GM12878 (cell line): ENCODE data around the gene EFNA1. TPM values are rescaled to one million over a fixed set of nuclear protein-coding genes. Genes with fewer than 3 reads are reported as not detected.

Source experiments
- ATAC-seq: fragments of 200-7000 bp; cut with Tn5 transposase; 3 replicates; pipeline ENCODE4 v1.9.1; 2020; ENCODE audit warnings: mild to moderate bottlenecking, moderate library complexity
- BruUV-seq: library from RNA; stranded (reverse); fragments of 400-500 nt; replicated peaks from 2 replicates; lab custom pipeline; 2021; lab: Mats Ljungman, UMichigan
- CTCF ChIA-PET: fragments of 300-600 bp; sonication (Branson Sonifier 250); formaldehyde crosslinking; extraction: SDS; loops from one replicate; lab custom pipeline; 2021; ENCODE audit warnings: inconsistent platforms; lab: Yijun Ruan, JAX
- POLR2A ChIA-PET: fragments of 350-600 bp; formaldehyde crosslinking; extraction: SDS; loops from one replicate; lab custom pipeline; 2021; ENCODE audit warnings: inconsistent platforms; lab: Charles Lee
- RAD21 ChIA-PET: fragments of 300-600 bp; sonication (Branson Sonifier 250); formaldehyde crosslinking; loops from one replicate; lab custom pipeline; 2023; ENCODE audit warnings: antibody characterized with exemption; ENCODE audit not compliant: unreplicated experiment; lab: Charles Lee
- SMC1A ChIA-PET: fragments of 300-600 bp; sonication (Branson Sonifier 250); formaldehyde crosslinking; loops from one replicate; lab custom pipeline; 2023; ENCODE audit not compliant: unreplicated experiment, uncharacterized antibody; lab: Charles Lee
- DNase-seq: peaks from one replicate; pipeline ENCODE4 v3.0.0-alpha.2; 2011; ENCODE audit warnings: low read depth, low spot score
- FAIRE-seq: peaks from 3 replicates; lab custom pipeline; 2011; peaks lifted over from hg19 to GRCh38; lab: Jason Lieb, UNC
- H2AFZ ChIP-seq: 2 replicates; pipeline ENCODE4 v1.6.0; 2011; ENCODE audit warnings: low read depth, low read length, control low read depth; ENCODE audit not compliant: control insufficient read depth
- H3K27ac ChIP-seq: 2 replicates; pipeline ENCODE4 v1.5.1; 2011; ENCODE audit warnings: control low read depth; ENCODE audit not compliant: control insufficient read depth, insufficient read depth
- H3K27me3 ChIP-seq, 2 experiments: replicated peaks in 1 of 2; 2 replicates each; pipeline versions ENCODE4 v1.6.0 to v1.6.1; 2011; ENCODE audit warnings: low read length in 1 of 2; ENCODE audit not compliant: control insufficient read depth in 2 of 2, insufficient read depth in 2 of 2
- H3K36me3 ChIP-seq, 2 experiments: 2 replicates each; pipeline ENCODE4 v1.5.1; 2011; ENCODE audit warnings: low read length in 1 of 2; ENCODE audit not compliant: control insufficient read depth in 2 of 2, insufficient read depth in 2 of 2
- H3K4me1 ChIP-seq: 2 replicates; pipeline ENCODE4 v1.6.1; 2011; ENCODE audit warnings: mild to moderate bottlenecking, low read length, moderate library complexity, mixed read lengths; ENCODE audit not compliant: control insufficient read depth, insufficient read depth
- H3K4me2 ChIP-seq: 2 replicates; pipeline ENCODE4 v1.6.0; 2011; ENCODE audit warnings: control low read depth; ENCODE audit not compliant: control insufficient read depth, insufficient read depth
- H3K4me3 ChIP-seq: fragments of 200-600 bp; sonication (generic); 2 replicates; pipeline ENCODE4 v1.5.1; 2016
- H3K79me2 ChIP-seq: 2 replicates; pipeline ENCODE4 v1.6.0; 2011; ENCODE audit warnings: low read length; ENCODE audit not compliant: control insufficient read depth, insufficient read depth
- H3K9ac ChIP-seq: 2 replicates; pipeline ENCODE4 v1.8.0; 2011; ENCODE audit warnings: low read length, control low read depth, mixed read lengths; ENCODE audit not compliant: control insufficient read depth, insufficient read depth
- H3K9me3 ChIP-seq: replicated peaks from 3 replicates; pipeline ENCODE4 v1.5.1; 2011; ENCODE audit warnings: mild to moderate bottlenecking, low read length; ENCODE audit not compliant: control insufficient read depth, insufficient read depth
- H4K20me1 ChIP-seq: 2 replicates; pipeline ENCODE4 v1.6.0; 2011; ENCODE audit not compliant: control insufficient read depth, insufficient read depth
- ASH2L ChIP-seq: fragments of 300-600, 200-600 bp; sonication (generic); IDR thresholded peaks from 2 replicates; pipeline ENCODE4 v1.6.1; 2017; ENCODE audit warnings: low read depth, mild to moderate bottlenecking, borderline replicate concordance
- BRCA1 ChIP-seq: IDR thresholded peaks from 2 replicates; pipeline ENCODE4 v1.6.1; 2011; ENCODE audit warnings: low read depth, low read length, improper control_type of control experiment
- CBX5 ChIP-seq: sonication (generic); IDR thresholded peaks from 2 replicates; pipeline ENCODE4 v1.6.1; 2016; ENCODE audit warnings: low read depth, moderate library complexity, mild to moderate bottlenecking, inconsistent platforms
- CHD4 ChIP-seq: fragments of 200-600 bp; sonication (generic); IDR thresholded peaks from 2 replicates; pipeline ENCODE4 v1.6.1; 2016; ENCODE audit warnings: mild to moderate bottlenecking
- IKZF2 ChIP-seq, 2 experiments: fragments of 450-650 bp; IDR thresholded peaks; 2 replicates each; pipeline ENCODE4 v1.6.1; 2017; ENCODE audit warnings: mild to moderate bottlenecking in 2 of 2, moderate library complexity in 2 of 2
- MAX ChIP-seq: IDR thresholded peaks from 2 replicates; pipeline ENCODE4 v1.6.1; 2012; ENCODE audit warnings: low read depth, low read length, improper control_type of control experiment
- MXI1 ChIP-seq: fragments of 150-350 bp; IDR thresholded peaks from 2 replicates; pipeline ENCODE4 v1.6.1; 2011; ENCODE audit warnings: low read depth, mild to moderate bottlenecking, inconsistent platforms, low read length, improper control_type of control experiment
- NFIC ChIP-seq: IDR thresholded peaks from 2 replicates; pipeline ENCODE4 v1.6.1; 2012; ENCODE audit warnings: low read depth, mild to moderate bottlenecking, inconsistent platforms, low read length, moderate library complexity
- NR2C2 ChIP-seq: IDR thresholded peaks from 2 replicates; pipeline ENCODE4 v1.6.1; 2011; ENCODE audit warnings: borderline replicate concordance, low read depth; ENCODE audit not compliant: control insufficient read depth, insufficient read length
- PAX5 ChIP-seq: IDR thresholded peaks from 2 replicates; pipeline ENCODE4 v1.6.1; 2011; ENCODE audit warnings: low read depth, low read length, borderline replicate concordance
- PBX3 ChIP-seq: IDR thresholded peaks from 2 replicates; pipeline ENCODE4 v1.6.1; 2011; ENCODE audit warnings: mild to moderate bottlenecking, low read depth, low read length, moderate library complexity; ENCODE audit not compliant: insufficient replicate concordance
- RFX5 ChIP-seq: IDR thresholded peaks from 2 replicates; pipeline ENCODE4 v1.6.1; 2011; ENCODE audit warnings: low read depth, low read length, improper control_type of control experiment
- SMC3 ChIP-seq: IDR thresholded peaks from 2 replicates; pipeline ENCODE4 v1.6.1; 2011; ENCODE audit warnings: low read length, improper control_type of control experiment, borderline replicate concordance
- YY1 ChIP-seq: IDR thresholded peaks from 2 replicates; pipeline ENCODE4 v1.6.1; 2011; ENCODE audit warnings: low read depth, mild to moderate bottlenecking, low read length
- WGBS: methylation state at CpG from one replicate; pipeline ENCODE4 v1.1.6; 2016; ENCODE audit warnings: low lambda C conversion rate; ENCODE audit not compliant: insufficient replicate concordance, insufficient coverage; ENCODE audit errors: missing lambda C conversion rate; 5-methylcytosine and 5-hydroxymethylcytosine counted together
- in situ Hi-C: fragments of 300-500 bp; cut with MboI; formaldehyde crosslinking; loops from 9 replicates; pipeline ENCODE4 v1.14.3; 2018; ENCODE audit warnings: mixed read lengths
- intact Hi-C: fragments of 100-400 bp; cut with micrococcal nuclease; formaldehyde crosslinking; loops from one replicate; pipeline ENCODE4 v1.14.2; 2022; ENCODE audit not compliant: unreplicated experiment
- polyA plus RNA-seq, 11 experiments: library from polyadenylated mRNA; depleted of rRNA in 4 of 11; unstranded in 6 of 11; stranded (reverse) in 5 of 11; fragments of >200 nt; fragmentation: Nextera tagmentation in 4 of 11; fragmentation: Illumina TruSeq in 1 of 11; extraction: Ambion mirVana in 4 of 11; extraction: Trizol in 1 of 11; gene quantifications; 1 replicate in 1 of 11; 2 replicates in 10 of 11; pipeline versions ENCODE4 v1.2.1 to v1.2.3, GENCODE V29; 2011 to 2016; ENCODE audit warnings: inconsistent platforms in 2 of 11, missing spikeins in 2 of 11, low read depth in 1 of 11
- total RNA-seq, 4 experiments: library from RNA; depleted of rRNA in 3 of 4; stranded (reverse); fragments of >200 nt in 3 of 4; fragmentation: Illumina TruSeq in 1 of 4; extraction: Trizol in 1 of 4; gene quantifications; 2 replicates each; pipeline versions ENCODE4 v1.2.1 to v1.2.3, GENCODE V29; 2013 to 2021

Gene EFNA1
- total and polyA plus RNA-seq, 10 of the 15 experiments (the other 5 are each of a cell fraction or from before 2014, with no cell fraction given) = 0.13 to 7.5 (median 0.28) TPM; not detected in 5

GRCh38 chr1:155093911-155094621 is 33.6 kb upstream of the EFNA1 start (continued):
- TF ChIP-seq PBX3 = no peak
- TF ChIP-seq NR2C2 = no peak
- TF ChIP-seq RFX5 = no peak
- TF ChIP-seq NFIC = no peak
- no peak for TF ChIP-seq MXI1
- TF ChIP-seq IKZF2 (IDR thresholded peaks at IDR 0.05) = no peak
- TF ChIP-seq SMC3 = peak; percentile 66; the same call in 1 of the 2 replicates
- TF ChIP-seq ASH2L = no peak

GRCh38 chr1:155094622-155094948 is 33.1 kb upstream of the EFNA1 start:
- WGBS = 62% methylated on average over 2 of the region's 2 CpGs
- Histone ChIP-seq H3K4me3 (no peak overlapping the region), H3K79me2 (no peaks in the 10 kb centered on the region), H3K27ac (no peak overlapping the region), H3K27me3 (no peaks in the 10 kb centered on the region; a peak in 1 of 4 replicates), H4K20me1 (no peaks in the 10 kb centered on the region), H3K4me2 (no peak overlapping the region), H3K36me3 (no peaks in the 10 kb centered on the region), H2AFZ (no peak overlapping the region), H3K4me1 (peaks cover 3% of the 10 kb centered on the region; the same call in 1 of the 2 replicates), H3K9ac (no peak overlapping the region), H3K9me3 (no peaks in the 10 kb centered on the region)
- intact Hi-C loops = no loop called here
- SMC1A ChIA-PET = interaction anchor here (0.6 to 2.4 kb wide), 3 partner anchors 12 to 904 kb away, joined by 3 to 37 read pairs (median 5); no protein-coding TSS in a partner anchor
- DNase-seq = no peak
- RAD21 ChIA-PET = interaction anchor here (0.8 to 2.8 kb wide), 3 partner anchors 51 to 78 kb away, joined by 3 to 14 read pairs (median 6); partner anchors contain the start of genes KRTCAP2 and TRIM46
- no peak for FAIRE-seq
- TF ChIP-seq BRCA1 (no peak), PAX5 (no peak), NFIC (no peak), MAX (no peak), CBX5 (no peak), CHD4 (no peak), YY1 (no peak)
- POLR2A ChIA-PET = no interaction called here
- in situ Hi-C loops = loop anchor here (5.0 kb wide), 1 partner anchor 73 kb away; no protein-coding TSS in a partner anchor
- BruUV-seq = no TSS peak
- CTCF ChIA-PET = interaction anchor here (0.8 to 6.6 kb wide), 13 partner anchors 8 to 99 kb away, joined by 3 to 89 read pairs (median 5); partner anchors contain the start of gene KRTCAP2
- no peak for ATAC-seq
